HCT116 (cell line): ENCODE data around the gene MEP1A. TPM values are rescaled to one million over a fixed set of nuclear protein-coding genes. Genes with fewer than 3 reads are reported as not detected.

Experiments used
- ATAC-seq: fragments of 200-7000 bp; cut with Tn5 transposase; 2 replicates; pipeline ENCODE4 v1.9.1; 2020; ENCODE audit warnings: mild to moderate bottlenecking, moderate library complexity
- BruUV-seq: library from RNA; stranded (reverse); fragments of 400-500 nt; replicated peaks from 2 replicates; lab custom pipeline; 2021; lab: Mats Ljungman, UMichigan
- CTCF ChIA-PET: fragments of 300-600 bp; sonication (Branson Sonifier 250); formaldehyde crosslinking; loops from one replicate; lab custom pipeline; 2021; ENCODE audit warnings: antibody characterized with exemption; lab: Charles Lee
- POLR2A ChIA-PET: fragments of 300-600, 350-600 bp; sonication (Branson Sonifier 250); formaldehyde crosslinking; loops from one replicate; lab custom pipeline; 2021; ENCODE audit warnings: antibody characterized with exemption; lab: Charles Lee
- RAD21 ChIA-PET, 2 experiments: fragments of 300-600 bp; sonication (Branson Sonifier 250); formaldehyde crosslinking; loops; one replicate each; lab custom pipeline; 2023; ENCODE audit warnings: low total read pairs in 2 of 2; ENCODE audit not compliant: uncharacterized antibody in 2 of 2, unreplicated experiment in 2 of 2, low non-redundant PET in 1 of 2; lab: Charles Lee
- DNase-seq: peaks from one replicate; pipeline ENCODE4 v3.0.0-alpha.2; 2010; ENCODE audit warnings: low read depth, low spot score
- H2AFZ ChIP-seq: fragments of 200-600 bp; shearing (Covaris generic), sonication (generic); 2 replicates; pipeline ENCODE4 v1.6.1; 2017; ENCODE audit warnings: low read depth, mixed run types, mixed read lengths, antibody characterized with exemption, low read length; ENCODE audit not compliant: poor library complexity, severe bottlenecking
- H3K27ac ChIP-seq: 2 replicates; pipeline ENCODE4 v1.5.1; 2012; ENCODE audit warnings: low read depth, low read length
- H3K27me3 ChIP-seq: fragments of 200-600 bp; sonication (generic); 2 replicates; pipeline ENCODE4 v1.6.1; 2016; ENCODE audit warnings: mixed run types, low read length, mixed read lengths; ENCODE audit not compliant: insufficient read depth
- H3K36me3 ChIP-seq, 2 experiments: fragments of 200-500 bp in 1 of 2; fragments of 200-600 bp in 1 of 2; sonication (Bioruptor generic) in 1 of 2; sonication (generic) in 1 of 2; 2 replicates each; pipeline versions ENCODE4 v1.5.1 to v1.6.1; 2014 to 2016; ENCODE audit warnings: low read length in 2 of 2, inconsistent platforms in 1 of 2, mixed read lengths in 1 of 2, mixed run types in 1 of 2; ENCODE audit not compliant: insufficient read depth in 2 of 2, control insufficient read depth in 1 of 2
- H3K4me1 ChIP-seq, 2 experiments: fragments of 200-600 bp in 1 of 2; sonication (generic) in 1 of 2; 2 replicates each; pipeline versions ENCODE4 v1.5.1 to v1.6.1; 2012 to 2017; ENCODE audit warnings: low read length in 2 of 2, inconsistent platforms in 1 of 2, mild to moderate bottlenecking in 1 of 2, mixed read lengths in 1 of 2, mixed run types in 1 of 2, moderate library complexity in 1 of 2; ENCODE audit not compliant: insufficient read depth in 2 of 2, control insufficient read depth in 1 of 2
- H3K4me2 ChIP-seq: fragments of 200-600 bp; sonication (generic); 2 replicates; pipeline ENCODE4 v1.6.1; 2017; ENCODE audit warnings: mixed run types, low read length, mixed read lengths
- H3K4me3 ChIP-seq, 2 experiments: fragments of 200-600 bp in 1 of 2; sonication (generic) in 1 of 2; replicated peaks in 1 of 2; 2 replicates each; pipeline ENCODE4 v1.5.1; 2011 to 2016; ENCODE audit warnings: low read length in 2 of 2, control low read depth in 1 of 2, low read depth in 1 of 2, mild to moderate bottlenecking in 1 of 2, mixed read lengths in 1 of 2, mixed run types in 1 of 2
- H3K79me2 ChIP-seq: fragments of 200-600 bp; sonication (generic); 2 replicates; pipeline ENCODE4 v1.6.1; 2017; ENCODE audit warnings: mild to moderate bottlenecking, mixed run types, low read length, moderate library complexity, mixed read lengths; ENCODE audit not compliant: insufficient read depth
- H3K9ac ChIP-seq: fragments of 200-600 bp; sonication (generic); 2 replicates; pipeline ENCODE4 v1.6.1; 2016; ENCODE audit warnings: low read length, mixed read lengths
- H3K9me2 ChIP-seq: fragments of 200-600 bp; sonication (generic), shearing (Covaris generic); 2 replicates; pipeline ENCODE4 v1.6.1; 2017; ENCODE audit warnings: mixed run types, mild to moderate bottlenecking, moderate library complexity; ENCODE audit not compliant: insufficient read depth
- H3K9me3 ChIP-seq, 2 experiments: fragments of 200-500 bp in 1 of 2; fragments of 200-600 bp in 1 of 2; sonication (Bioruptor generic) in 1 of 2; sonication (generic) in 1 of 2; 2 replicates each; pipeline ENCODE4 v1.6.1; 2014 to 2017; ENCODE audit warnings: low read length in 2 of 2, mixed read lengths in 2 of 2, inconsistent platforms in 1 of 2, low read depth in 1 of 2, mild to moderate bottlenecking in 1 of 2, mixed run types in 1 of 2, moderate library complexity in 1 of 2; ENCODE audit not compliant: control insufficient read depth in 1 of 2, insufficient read depth in 1 of 2
- H4K20me1 ChIP-seq: fragments of 200-600 bp; sonication (generic), shearing (Covaris generic); 2 replicates; pipeline ENCODE4 v1.6.1; 2017; ENCODE audit warnings: mixed run types, mild to moderate bottlenecking, moderate library complexity; ENCODE audit not compliant: insufficient read depth
- EZH2phosphoT487 ChIP-seq: fragments of 200-600 bp; IDR thresholded peaks from 2 replicates; pipeline ENCODE4 v1.6.1; 2018; ENCODE audit warnings: antibody characterized with exemption, borderline replicate concordance
- intact Hi-C: fragments of 100-400 bp; cut with micrococcal nuclease; formaldehyde crosslinking; loops from 2 replicates; pipeline ENCODE4 v1.10.0; 2022
- total RNA-seq: library from RNA; stranded (reverse); gene quantifications from one replicate; pipeline ENCODE4 v1.2.1, GENCODE V29; 2021; ENCODE audit not compliant: unreplicated experiment

MEP1A gene
- total RNA-seq, 1 experiment from 2014 or later = not detected

DNA sequence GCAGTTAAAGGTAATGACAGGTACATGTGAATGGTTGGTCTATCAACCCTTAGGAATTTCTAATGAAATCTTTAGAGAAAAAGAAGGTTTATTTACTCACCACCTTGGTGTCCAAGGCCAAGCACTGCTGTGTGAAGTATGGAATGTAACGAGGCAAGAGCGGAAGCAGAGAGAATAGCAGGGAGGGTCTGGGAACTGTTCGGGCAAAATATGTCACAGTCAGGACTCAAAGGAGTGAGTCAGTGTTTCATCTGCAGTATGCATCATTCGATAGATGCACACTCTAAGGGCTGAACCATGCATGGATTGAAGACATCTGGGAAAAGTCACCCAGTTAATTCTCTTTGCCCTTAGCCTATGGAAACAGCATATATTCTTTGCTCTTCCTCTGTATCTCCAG lies 95.4 kb downstream of the MEP1A start:
- intact Hi-C loops = no loop called here

More for the DNA sequence above, 95.4 kb downstream of the MEP1A start:
- Histone ChIP-seq H3K79me2 (no peaks in the 10 kb centered on the region), H3K4me3 (no peak overlapping the region), H3K9me3 (no peaks in the 10 kb centered on the region), H3K36me3 (no peaks in the 10 kb centered on the region), H3K4me2 (no peak overlapping the region), H3K27ac (no peak overlapping the region), H3K27me3 (no peaks in the 10 kb centered on the region), H3K9me2 (no peaks in the 10 kb centered on the region), H3K9ac (no peak overlapping the region), H3K4me1 (no peaks in the 10 kb centered on the region), H4K20me1 (no peaks in the 10 kb centered on the region), H2AFZ (no peak overlapping the region)
- no peak for ATAC-seq
- POLR2A ChIA-PET = no interaction called here
- BruUV-seq = no TSS peak
- RAD21 ChIA-PET = no interaction called here
- DNase-seq = no peak
- TF ChIP-seq EZH2phosphoT487 = no peak
- CTCF ChIA-PET = no interaction called here

Other genes starting within 250 kb of the MEP1A start
- gene CYP39A1, start 140.6 kb upstream of the MEP1A start, total RNA-seq = 0.54 TPM
- gene SLC25A27, start 140.4 kb upstream of the MEP1A start, total RNA-seq = 10.7 TPM
- 0.57 TPM for gene TDRD6, start 105.5 kb upstream of the MEP1A start, total RNA-seq
- gene PLA2G7, start 58.0 kb upstream of the MEP1A start, total RNA-seq = 2.8 TPM
- not detected for gene ANKRD66, start 46.5 kb upstream of the MEP1A start, total RNA-seq
- 0.17 TPM for gene ADGRF5, start 128.5 kb downstream of the MEP1A start, total RNA-seq
- 39.6 TPM for gene ADGRF1, start 248.9 kb downstream of the MEP1A start, total RNA-seq